Effector CD4-positive, alpha-beta T cell (primary cell): ENCODE results near the gene ATP8B1.

Source experiments
- DNase-seq: peaks from one replicate; pipeline ENCODE4 v3.0.0-alpha.2; 2020

Gene ATP8B1

DNA sequence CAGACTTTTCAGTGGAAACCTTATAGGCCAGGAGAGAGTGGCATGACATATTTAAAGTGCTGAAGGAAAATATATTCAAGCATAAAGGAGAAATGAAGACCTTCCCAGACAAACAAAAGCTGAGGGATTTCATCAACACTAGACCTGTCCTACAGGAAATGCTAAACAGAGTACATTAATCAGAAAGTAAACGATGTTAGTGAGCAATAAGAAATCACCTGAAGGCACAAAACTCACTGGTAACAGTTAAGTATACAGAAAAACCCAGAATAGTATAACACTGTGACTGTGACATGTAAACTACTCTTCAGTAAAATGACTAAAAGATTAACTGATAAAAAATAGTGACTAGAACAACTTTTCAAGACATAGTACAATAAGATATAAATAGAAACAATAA lies 87.4 kb downstream of the ATP8B1 start:
- DNase-seq = no peak

DNA sequence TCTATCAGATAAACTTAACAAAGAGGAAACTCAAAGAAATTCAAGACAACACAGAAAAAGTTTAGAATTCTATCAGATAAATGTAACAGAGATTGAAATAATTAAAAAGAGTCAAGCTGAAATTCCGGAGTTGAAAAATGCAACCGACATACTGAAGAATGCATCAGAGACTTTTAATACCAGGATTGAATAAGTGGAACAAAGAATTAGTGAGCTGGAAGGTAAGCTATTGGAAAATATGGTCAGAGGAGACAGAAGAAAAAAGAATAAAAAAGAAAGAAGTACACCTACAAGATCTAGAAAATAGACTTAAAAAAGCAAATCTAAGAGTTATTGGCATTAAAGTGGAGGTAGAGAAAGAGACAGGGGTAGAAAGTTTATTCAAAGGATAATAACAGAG lies 88.0 kb downstream of the ATP8B1 start:
- no peak for DNase-seq

DNA sequence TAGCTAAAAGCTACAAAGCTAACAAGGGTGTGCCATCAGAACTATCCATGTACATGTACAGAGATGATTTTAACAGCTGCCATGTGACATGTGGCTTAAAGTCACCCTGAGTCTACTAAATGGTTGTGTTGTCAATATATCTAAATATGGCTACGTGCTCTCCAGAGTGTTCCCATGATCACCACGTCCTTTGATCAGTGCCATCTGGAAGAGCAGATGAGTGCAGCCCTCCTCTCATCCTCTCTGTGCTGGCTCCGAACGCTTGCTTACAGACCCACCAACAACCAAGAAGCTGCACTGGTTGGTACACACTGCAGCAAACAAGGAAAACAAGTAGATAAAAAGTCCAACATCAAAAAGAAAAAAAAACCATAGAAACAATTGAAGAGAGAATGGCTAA lies 92.9 kb downstream of the ATP8B1 start:
- no peak for DNase-seq

DNA sequence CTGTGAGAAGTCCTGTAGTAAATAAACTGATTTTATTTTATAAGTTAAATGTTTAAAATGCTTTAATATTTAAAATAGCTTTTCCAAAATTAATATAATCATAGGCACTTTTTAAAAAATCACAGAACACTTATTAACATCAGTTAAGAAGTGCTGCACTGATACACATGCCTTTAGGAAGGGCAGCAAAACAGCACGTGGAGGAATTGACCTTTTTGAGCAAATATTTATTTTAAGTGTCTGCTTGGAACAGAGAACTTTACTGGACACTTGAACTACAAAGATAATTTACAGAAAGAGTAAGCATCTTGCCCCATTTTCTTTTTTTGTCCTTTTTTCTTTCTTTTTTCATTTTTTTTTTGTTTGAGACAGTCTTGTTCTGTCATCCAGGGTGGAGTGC lies 93.8 kb downstream of the ATP8B1 start:
- no peak for DNase-seq

DNA sequence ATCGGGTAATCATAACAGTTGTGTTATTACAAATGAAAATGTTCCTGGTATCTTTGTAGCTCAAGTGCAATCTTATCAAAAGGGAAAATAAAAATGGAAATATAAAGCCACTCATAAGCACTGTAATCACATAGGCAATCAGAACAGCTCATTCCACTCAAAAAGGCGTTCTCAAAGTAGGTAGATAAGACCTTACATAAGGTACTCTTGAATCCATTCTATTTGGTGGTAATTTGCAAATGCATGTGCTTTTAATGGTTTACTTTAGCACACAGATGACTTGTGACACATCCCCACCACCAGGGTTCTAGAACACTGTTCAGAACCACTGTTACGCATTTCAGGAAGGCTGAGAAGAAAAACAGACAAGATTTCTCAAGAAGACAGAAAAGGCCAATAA lies 94.8 kb downstream of the ATP8B1 start:
- DNase-seq = no peak

DNA sequence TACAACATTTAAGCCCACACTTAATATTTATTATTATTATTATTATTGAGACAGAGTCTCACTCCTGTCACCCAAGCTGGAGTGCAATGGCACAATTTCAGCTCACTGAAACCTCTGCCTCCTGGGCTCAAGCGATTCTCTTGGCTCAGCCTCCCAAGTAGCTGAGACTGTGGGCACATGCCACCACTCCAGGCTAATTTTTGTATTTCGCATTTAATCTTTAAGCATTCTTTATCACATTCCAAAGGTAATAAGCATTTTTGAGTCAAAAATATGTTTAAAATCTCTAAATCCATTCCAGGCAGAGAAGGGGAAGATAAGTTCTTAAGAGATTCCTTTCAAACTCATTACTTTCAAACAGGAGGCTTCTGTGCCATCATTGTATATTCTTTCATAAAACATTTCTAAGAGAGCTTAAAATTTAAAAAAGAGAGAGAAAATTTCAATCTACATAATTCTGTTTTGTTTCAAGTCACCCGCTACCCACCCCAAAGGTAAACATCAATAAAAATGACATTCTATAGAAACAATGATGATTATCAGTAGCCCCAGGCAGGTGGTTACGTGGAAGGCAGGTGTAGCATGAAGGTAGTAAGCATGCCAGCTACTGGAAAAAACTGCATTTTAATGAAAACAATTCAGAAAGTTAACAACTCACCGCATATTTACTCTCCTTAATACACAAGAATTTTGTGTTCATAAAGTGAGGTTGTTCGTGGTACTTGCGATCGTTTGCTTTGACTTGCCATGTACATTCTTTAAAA lies 97.1 kb downstream of the ATP8B1 start:
- no peak for DNase-seq

DNA sequence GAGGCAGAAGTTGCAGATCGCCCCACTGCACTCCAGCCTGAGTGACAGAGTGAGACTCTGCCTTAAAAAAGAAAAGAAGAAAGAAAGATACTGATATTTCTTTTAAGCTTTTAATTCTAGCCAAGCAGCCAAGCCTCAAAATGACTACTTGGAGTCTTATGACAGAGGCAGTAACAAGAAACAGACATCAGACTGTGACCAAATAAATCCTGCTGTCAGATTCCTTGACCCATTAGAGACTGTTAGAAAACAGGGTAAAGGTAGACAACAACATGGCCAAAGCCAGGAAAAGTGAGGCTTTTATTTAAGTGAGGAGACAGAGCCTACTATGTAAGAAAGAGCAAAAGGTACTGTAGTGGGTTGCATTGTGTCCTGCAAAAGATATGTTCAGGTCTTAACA lies 98.1 kb downstream of the ATP8B1 start:
- no peak for DNase-seq

DNA sequence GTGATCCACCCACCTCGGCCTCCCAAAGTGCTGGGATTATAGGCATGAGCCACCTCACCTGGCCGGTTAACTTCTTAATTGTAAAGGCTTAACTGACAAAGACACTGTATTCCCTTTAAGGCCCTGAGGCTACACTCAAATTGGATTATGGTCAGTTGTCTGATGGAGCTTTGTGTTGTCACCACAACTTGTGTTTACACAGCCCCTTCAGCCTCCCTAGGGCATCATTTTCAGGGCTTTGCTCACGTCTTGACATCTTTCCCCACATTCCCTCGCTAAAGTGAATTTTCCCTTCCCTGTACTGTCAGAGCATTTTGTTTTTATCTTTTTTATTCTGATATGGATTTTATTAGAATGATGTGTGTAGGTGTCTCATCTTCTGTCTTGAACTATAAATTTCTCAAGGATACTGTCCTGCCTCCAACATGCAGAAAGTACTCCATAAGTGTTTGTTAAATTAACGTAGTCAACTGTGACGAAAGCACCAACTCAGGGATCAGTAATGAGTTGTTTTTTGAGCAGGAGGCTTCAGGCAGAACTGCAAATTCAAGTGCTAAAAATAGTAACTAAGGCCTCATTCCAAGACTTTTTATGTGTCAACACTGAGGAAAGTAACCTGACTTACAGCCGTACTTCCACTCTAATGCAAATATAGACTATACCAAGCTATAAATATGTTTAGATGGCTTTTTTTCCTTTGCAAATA lies 104.4 kb downstream of the ATP8B1 start:
- no peak for DNase-seq

DNA sequence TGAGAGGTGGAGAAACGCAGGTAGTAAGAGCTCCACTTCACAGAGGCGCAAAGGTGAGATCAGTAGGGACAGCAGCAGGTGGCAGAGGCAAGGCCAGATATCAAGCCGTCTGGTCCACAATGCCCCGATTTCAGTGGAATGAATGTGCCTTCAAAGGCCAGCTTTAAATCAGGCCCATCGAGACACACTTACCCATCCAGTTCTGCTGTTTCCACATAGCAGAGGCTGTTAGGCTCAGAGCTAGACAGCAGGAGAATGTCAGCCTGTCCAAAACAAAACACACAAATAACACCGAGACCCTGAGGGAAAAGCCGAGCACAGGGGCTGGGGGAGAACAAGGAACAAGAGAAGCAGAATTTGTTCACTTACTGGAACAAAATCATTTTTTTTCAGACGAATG lies 105.7 kb downstream of the ATP8B1 start:
- DNase-seq = no peak

DNA sequence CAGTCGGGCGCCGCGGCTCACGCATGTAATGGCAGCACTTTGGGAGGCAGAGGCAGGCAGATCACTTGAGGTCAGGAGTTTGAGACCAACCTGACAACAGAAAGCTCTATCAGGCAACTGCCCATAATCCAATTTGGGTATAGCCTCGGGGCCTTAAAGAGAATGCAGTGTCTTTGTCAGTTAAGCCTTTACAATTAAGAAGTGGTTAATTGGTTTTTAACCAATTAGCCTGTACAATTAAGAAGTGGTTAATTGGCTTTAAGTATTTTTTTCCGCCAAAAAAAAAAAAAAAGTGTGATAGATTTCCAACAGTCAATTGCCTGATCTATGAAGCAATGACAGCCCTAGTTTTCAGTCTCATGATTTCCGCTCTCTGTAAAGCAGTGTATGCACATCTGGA lies 106.8 kb downstream of the ATP8B1 start:
- no peak for DNase-seq

DNA sequence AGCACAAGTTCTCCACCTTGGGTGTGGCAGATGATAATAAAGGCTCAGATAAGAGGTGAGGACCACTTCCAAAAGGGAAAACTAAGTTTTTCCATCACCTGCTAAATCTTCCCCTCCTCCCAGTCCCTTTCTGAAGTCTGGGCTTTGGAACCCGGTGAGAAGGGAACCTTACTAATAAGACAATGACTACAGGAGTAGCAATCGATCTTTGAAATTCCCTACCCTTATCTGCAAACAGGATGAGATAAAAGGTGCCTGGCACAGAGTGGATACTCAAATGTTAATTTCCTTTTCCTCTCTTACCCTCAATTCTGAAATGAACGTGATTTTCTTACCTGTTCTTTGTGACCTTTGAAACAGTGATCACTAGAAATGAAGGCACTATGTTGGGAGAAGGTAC lies 111.8 kb downstream of the ATP8B1 start:
- DNase-seq = no peak

DNA sequence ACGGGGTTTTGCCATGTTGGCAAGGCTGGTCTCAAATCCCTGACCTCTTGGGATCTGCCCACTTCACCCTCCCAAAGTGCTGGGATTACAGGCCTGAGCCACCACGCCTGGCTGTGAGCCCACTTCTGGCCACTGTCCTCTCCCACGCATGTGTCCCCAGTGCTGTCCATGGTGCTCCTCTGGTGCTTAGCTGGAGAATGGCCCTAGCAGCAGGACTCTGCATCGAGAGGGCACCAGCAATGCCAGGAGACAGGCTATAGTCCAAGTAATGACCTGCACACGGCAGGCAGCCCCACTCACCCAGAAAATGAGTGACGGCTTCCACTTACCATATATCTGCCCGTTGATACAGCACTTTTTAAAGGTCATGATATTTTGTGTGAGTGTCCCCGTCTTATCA lies 115.1 kb downstream of the ATP8B1 start:
- no peak for DNase-seq

DNA sequence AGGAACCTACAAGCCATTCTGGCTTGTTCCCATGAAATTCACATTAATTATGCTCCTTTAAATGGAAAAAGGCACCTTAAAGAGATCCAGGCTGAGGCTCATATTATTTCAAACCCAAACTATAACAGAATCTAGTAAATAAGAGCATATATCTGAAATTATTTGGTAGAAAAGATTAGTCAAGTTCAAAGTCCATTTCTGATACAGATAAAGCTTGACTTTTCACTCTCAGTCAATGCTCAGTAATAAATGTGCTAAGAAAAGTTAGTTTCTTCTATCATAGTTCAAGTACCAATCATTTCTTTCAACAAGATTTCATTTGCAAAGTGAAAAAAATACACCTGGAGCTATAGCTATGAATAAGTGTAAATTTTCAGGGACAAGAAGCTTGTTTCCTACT lies 119.6 kb downstream of the ATP8B1 start:
- no peak for DNase-seq

DNA sequence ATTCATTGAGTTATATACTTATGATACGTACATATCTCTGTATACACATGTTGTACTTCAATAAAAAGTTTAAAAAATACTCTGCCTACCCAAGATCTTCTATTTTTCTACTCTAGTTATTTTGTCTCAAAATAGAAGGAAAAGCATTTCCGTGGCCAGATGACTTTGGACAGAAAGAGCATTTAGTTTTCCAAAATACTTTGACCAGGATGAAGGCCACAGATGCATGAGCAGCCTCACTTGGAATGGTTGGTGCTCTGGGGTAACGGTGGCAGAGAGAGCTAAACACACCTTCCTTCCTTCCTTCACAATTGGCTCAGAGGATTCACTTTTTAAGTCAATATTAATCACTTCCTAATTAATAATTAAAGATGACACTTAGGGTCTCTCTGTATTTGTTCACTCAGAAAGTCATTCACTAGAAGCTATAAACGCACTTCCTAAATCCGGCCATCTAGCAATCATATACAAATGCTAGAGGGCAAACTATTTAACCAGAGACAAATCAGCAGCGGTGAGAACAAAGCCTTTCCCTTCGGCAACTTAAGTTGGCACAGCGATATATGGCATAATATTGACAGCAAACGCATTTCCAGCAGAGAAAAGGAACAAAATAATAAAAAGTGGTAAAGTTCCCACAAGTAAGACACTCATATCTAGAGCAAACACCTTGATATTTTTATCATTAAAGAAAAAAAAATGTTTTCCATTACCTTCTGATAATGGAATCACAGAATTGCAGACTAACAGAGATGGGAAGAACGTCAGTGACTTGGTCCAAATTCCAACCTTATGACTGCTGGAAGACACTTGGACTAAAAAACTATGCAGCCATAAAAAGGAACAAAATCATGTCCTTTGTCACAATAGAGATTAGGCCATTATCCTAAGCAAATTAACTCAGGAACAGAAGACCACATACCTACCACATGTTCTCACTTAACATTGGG lies 125.6 kb downstream of the ATP8B1 start:
- no peak for DNase-seq

DNA sequence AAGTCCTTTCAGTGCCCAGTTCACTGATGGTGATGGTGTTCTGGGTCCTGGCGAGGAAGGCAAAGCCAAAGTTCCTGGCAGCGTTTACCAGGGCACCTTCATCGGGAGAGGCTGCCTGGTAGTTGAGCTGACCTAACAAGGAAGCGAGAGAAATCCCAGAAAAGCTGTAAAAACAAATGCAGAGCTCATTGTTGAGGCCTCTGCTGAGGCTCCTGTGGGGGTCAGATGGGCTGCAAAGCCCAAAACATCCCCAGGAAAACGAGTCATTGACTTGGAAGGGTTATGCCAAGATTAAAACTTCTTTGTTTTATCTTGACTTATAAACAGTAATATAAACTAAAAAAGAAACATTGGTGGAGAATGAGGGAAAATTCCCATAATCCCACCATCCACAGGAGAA lies 128.2 kb downstream of the ATP8B1 start:
- DNase-seq = no peak

DNA sequence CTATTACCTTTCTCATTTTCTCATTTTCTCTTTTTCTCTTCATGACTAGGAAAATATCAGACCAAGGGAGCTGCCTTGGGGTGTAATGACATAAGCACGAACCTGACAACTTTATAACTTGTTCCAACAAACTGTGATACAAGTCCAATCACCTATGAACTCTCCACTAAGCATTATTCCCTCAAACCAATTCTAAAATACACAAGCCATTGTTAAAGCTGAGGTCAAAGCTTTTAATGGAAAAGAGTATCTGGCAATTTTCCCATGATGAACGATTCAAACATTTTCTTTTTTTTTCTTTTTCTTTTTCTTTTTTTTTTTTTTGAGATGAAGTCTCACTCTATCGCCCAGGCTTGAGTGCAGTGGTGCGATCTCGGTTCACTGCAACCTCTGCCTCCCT lies 133.1 kb downstream of the ATP8B1 start:
- DNase-seq = no peak

DNA sequence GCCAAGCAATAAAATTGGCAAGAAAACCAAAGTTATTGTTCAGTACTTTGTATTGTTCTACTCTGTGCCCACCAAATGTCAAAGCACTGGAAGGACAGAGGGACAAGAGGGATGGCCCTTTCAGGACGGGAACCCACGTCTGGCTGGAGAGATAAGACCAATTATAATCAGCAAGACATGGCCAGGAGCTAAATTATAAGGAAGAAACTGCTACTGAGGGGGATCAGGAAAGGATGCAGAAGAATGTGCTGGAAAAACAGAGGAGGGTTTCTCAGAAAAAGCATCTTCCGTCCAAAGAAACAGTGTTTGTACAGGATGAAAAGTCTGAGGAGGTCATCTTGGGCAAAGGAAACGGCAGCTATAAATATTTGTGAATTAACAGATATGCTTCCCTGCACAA lies 135.1 kb downstream of the ATP8B1 start:
- no peak for DNase-seq

DNA sequence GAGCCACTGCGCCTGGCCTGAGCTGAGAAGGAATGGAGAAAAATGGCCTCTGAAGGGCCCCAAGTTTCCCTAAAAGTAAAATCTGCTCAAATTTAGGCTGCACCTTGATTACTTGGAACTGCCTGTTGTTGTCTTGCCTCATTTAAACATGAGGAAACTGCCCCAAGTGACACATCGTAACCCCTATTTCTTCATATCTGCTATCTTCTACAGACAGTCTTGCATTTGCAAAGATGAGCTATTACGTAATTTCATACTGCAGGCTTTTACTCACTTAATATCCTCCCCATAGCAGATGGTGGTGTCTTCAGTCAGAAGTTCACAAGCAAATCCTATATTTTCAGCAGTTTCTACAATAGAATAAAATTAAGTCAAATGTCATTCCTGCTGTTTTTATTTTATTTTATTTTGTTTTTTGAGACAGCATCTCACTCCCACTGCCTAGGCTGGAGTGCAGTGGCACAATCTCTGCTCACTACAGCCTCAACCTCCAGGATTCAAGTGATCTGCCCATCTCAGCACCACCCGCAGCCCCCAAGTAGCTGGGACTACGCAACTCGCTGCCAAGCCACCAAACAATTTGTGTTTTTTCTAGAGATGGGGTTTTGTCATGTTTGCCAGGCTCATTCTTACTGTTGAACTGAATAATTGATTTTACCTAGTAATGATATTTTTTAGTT lies 136.2 kb downstream of the ATP8B1 start:
- DNase-seq = no peak

DNA sequence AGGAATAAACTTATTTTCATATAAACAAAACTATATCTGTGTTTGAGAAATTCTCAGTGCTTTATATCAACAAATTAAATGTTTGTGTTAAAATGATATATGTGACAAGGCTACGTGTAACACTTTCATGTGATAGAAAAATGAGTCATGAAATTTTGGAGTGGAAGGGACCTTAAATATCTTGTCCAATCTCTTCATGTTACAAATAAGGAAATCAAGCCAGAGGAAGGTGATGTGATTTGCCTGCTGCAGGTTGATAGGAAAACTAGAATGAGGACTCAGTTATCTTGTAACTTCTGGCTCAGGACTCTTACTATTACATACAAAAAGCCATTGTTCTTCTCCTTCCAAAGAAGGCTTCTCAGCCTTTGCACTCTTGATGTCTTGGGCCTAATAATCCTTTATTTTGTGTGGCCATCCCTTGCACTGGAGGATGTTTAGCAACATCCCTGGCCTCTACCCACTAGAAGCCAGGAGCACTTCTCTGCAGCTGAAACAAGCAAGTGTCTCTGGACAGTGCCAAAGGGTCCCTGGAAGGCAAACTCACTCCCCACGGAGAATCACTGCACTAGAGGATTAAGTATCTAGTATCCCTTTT lies 138.4 kb downstream of the ATP8B1 start:
- no peak for DNase-seq

DNA sequence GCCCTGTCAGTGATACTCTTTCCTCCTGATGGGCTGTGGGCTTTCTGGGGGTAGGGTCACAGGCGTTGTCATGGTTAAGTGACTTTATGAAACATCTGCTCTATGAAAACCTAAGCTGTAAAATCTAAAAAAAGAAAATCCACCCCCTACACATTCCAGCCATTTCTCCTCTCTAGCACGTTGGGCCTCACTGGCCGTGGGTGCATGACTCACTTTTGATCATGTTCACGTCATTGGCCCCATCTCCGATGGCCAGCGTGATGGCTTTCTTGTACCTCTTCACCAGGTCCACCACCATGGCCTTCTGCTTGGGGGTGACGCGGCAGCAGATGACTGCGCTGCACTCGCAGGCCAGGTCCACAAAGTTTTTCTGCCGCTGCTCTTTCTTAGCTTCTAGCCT lies 142.2 kb downstream of the ATP8B1 start:
- no peak for DNase-seq

DNA sequence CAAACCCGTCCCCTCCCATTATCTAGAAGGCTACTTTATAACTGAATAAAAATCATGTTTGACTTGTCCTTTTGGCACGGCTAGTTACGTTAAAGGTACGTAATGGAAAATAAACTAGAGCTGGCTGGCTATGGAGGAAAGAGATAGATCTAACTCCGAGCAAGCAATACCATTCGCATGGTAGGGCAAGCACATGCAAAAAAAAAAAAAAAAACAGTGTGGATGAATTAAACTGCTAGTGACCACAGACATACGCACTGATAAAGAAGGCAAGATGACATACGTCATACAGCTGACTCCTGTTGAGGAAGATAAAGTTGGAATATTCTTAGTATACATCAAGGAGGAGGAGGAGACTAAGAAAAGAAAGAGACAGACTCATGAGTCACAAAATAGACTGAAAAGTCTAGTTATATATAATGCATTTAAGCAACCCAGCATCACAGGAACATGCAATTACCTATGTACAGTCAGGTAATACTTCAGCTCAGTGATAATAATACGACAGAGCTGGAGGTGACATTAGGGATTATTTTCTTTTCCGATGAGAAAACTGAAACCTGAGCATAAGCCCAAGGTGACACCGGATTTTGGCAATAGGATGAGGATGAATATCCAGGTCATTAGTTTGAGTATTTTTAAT lies 143.5 kb downstream of the ATP8B1 start:
- DNase-seq = no peak

DNA sequence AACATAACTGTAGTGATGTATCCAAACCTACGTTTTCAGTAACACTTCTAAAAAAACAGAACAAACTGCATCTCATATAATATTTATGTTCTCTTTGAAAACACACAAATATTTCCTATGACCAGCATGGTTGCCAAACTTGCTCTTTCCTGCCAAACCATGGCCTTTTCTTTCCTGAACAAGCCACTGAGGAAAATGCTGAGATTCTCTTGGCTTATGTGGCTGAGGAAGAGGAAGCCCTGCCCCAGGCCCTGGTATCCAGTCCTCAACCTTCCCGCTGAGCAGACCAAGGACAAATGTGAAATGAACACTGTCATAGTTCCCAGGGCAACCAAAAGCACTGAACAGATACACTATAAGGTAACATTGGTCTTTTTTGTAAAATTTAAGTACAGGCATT lies 145.6 kb downstream of the ATP8B1 start:
- no peak for DNase-seq
